ENCODE measurements around the gene DENND6B.

GRCh38 chr22:50266994-50267393 lies 59.8 kb downstream of the DENND6B start:
- TF ChIP-seq NFIC (IDR thresholded peaks at IDR 0.05): no peak
- no peak for TF ChIP-seq REST (IDR thresholded peaks at IDR 0.05; ENCODE audit: low read depth)
- TF ChIP-seq RAD21 (IDR thresholded peaks at IDR 0.05; ENCODE audit: low read depth): no peak
- TF ChIP-seq ZBTB7A (IDR thresholded peaks at IDR 0.05; ENCODE audit: low read depth): no peak
- no peak for TF ChIP-seq USF1 (IDR thresholded peaks at IDR 0.05)
- no peak for TF ChIP-seq MAX (IDR thresholded peaks at IDR 0.05)
- TF ChIP-seq TAF1 (IDR thresholded peaks at IDR 0.05; ENCODE audit: low read depth): no peak
- no peak for TF ChIP-seq CEBPB (IDR thresholded peaks at IDR 0.05)
- no peak for TF ChIP-seq CREB1 (IDR thresholded peaks at IDR 0.05; ENCODE audit: low read depth)

Measured in Ishikawa (cell line).